K562 (cell line): ENCODE data around the gene ZSWIM3. TPM values are rescaled to one million over a fixed set of nuclear protein-coding genes. Genes with fewer than 3 reads are reported as not detected.

Experiments
- ATAC-seq: fragments of 200-7000 bp; cut with Tn5 transposase; 3 replicates; pipeline ENCODE4 v1.9.1; 2020; ENCODE audit warnings: moderate library complexity
- BruUV-seq: library from RNA; stranded (reverse); fragments of 400-500 nt; replicated peaks from 2 replicates; lab custom pipeline; 2021; lab: Mats Ljungman, UMichigan
- CTCF ChIA-PET: fragments of 300-600 bp; formaldehyde crosslinking; extraction: SDS; loops from one replicate; lab custom pipeline; 2021; ENCODE audit warnings: low intra/inter-chr PET ratio; lab: Yijun Ruan, JAX
- POLR2A ChIA-PET: fragments of 300-600, 350-650 bp; sonication (Branson Sonifier 250); formaldehyde crosslinking; extraction: SDS; loops from one replicate; lab custom pipeline; 2021; ENCODE audit warnings: antibody characterized with exemption, inconsistent platforms; lab: Yijun Ruan, JAX
- DNase-seq, 4 experiments: peaks; one replicate each; pipeline versions ENCODE4 v3.0.0 to v3.0.0-alpha.2; 2011 to 2018; ENCODE audit warnings: low spot score in 3 of 4, mixed read lengths in 3 of 4; ENCODE audit errors: extremely low read depth in 1 of 4
- FAIRE-seq: peaks from 2 replicates; lab custom pipeline; 2011; peaks lifted over from hg19 to GRCh38; lab: Jason Lieb, UNC
- H2AFZ ChIP-seq: 2 replicates; pipeline ENCODE4 v1.6.0; 2011; ENCODE audit warnings: low read depth, low read length, control low read depth, inconsistent platforms
- H3K27ac ChIP-seq: fragments of 200-600 bp; 3 replicates; pipeline ENCODE4 v1.8.0; 2011; ENCODE audit warnings: low read depth, mild to moderate bottlenecking, control low read depth, inconsistent platforms, low read length, moderate library complexity, mixed read lengths; ENCODE audit errors: extremely low read depth
- H3K27me3 ChIP-seq, 2 experiments: fragments of 300-600 bp in 1 of 2; 2 replicates in 1 of 2; 3 replicates in 1 of 2; pipeline versions ENCODE4 v1.6.0 to v1.8.0; 2011; ENCODE audit warnings: inconsistent platforms in 2 of 2, low read length in 2 of 2, mild to moderate bottlenecking in 1 of 2, mixed read lengths in 1 of 2, moderate library complexity in 1 of 2; ENCODE audit not compliant: control insufficient read depth in 2 of 2, insufficient read depth in 2 of 2
- H3K36me3 ChIP-seq: fragments of 300-600 bp; 3 replicates; pipeline ENCODE4 v1.8.0; 2011; ENCODE audit warnings: mild to moderate bottlenecking, low read length, inconsistent platforms; ENCODE audit not compliant: control insufficient read depth, insufficient read depth
- H3K4me1 ChIP-seq, 2 experiments: fragments of 200-600 bp in 1 of 2; replicated peaks in 1 of 2; 2 replicates in 1 of 2; 3 replicates in 1 of 2; pipeline versions ENCODE4 v1.5.1 to v1.8.0; 2011; ENCODE audit warnings: inconsistent platforms in 2 of 2, low read length in 2 of 2, mild to moderate bottlenecking in 1 of 2, mixed read lengths in 1 of 2, moderate library complexity in 1 of 2; ENCODE audit not compliant: control insufficient read depth in 2 of 2, insufficient read depth in 2 of 2
- H3K4me2 ChIP-seq: 2 replicates; pipeline ENCODE4 v1.6.1; 2011; ENCODE audit warnings: low read length, control low read depth, inconsistent platforms, mixed read lengths; ENCODE audit not compliant: insufficient read depth
- H3K4me3 ChIP-seq: fragments of 200-600 bp; sonication (generic), shearing (Covaris generic); 2 replicates; pipeline ENCODE4 v1.5.1; 2016; ENCODE audit warnings: control low read depth, inconsistent platforms
- H3K79me2 ChIP-seq: fragments of 200-600 bp; 3 replicates; pipeline ENCODE4 v1.8.0; 2011; ENCODE audit warnings: low read length, inconsistent platforms; ENCODE audit not compliant: control insufficient read depth, insufficient read depth
- H3K9ac ChIP-seq, 2 experiments: 2 replicates each; pipeline versions ENCODE4 v1.6.0 to v1.6.1; 2011; ENCODE audit warnings: low read depth in 2 of 2, low read length in 2 of 2, control low read depth in 1 of 2, inconsistent platforms in 1 of 2, mild to moderate bottlenecking in 1 of 2, mixed read lengths in 1 of 2; ENCODE audit not compliant: insufficient read depth in 1 of 2
- H3K9me1 ChIP-seq: one replicate; pipeline ENCODE4 v1.6.0; 2011; ENCODE audit warnings: inconsistent platforms, mild to moderate bottlenecking, low read length, moderate library complexity; ENCODE audit not compliant: control insufficient read depth, insufficient read depth
- H3K9me3 ChIP-seq: replicated peaks from 2 replicates; pipeline ENCODE4 v1.5.1; 2011; ENCODE audit warnings: low read depth, low read length, inconsistent platforms; ENCODE audit not compliant: control insufficient read depth, insufficient read depth
- H4K20me1 ChIP-seq: replicated peaks from 2 replicates; pipeline ENCODE4 v1.6.1; 2011; ENCODE audit warnings: low read length, inconsistent platforms, mixed read lengths; ENCODE audit not compliant: control insufficient read depth, insufficient read depth
- CSDE1 ChIP-seq, 2 experiments: fragments of 450-650 bp; IDR thresholded peaks; 2 replicates each; pipeline ENCODE4 v1.6.1; 2016; ENCODE audit warnings: mild to moderate bottlenecking in 1 of 2
- ESRRA ChIP-seq: fragments of 450-650 bp; IDR thresholded peaks from 2 replicates; pipeline ENCODE4 v1.6.1; 2014; ENCODE audit warnings: low read depth, mild to moderate bottlenecking, moderate library complexity, borderline replicate concordance
- HDAC2 ChIP-seq: fragments of 450-650 bp; IDR thresholded peaks from 2 replicates; pipeline ENCODE4 v1.6.1; 2016; ENCODE audit warnings: mild to moderate bottlenecking
- ZKSCAN8 ChIP-seq: fragments of 200-800 bp; sonication (Bioruptor generic); IDR thresholded peaks from 2 replicates; pipeline ENCODE4 v1.6.1; 2016; ENCODE audit warnings: missing genetic modification characterization, missing compliant biosample characterization
- WGBS: fragments of 100-300 bp; shearing (Covaris generic); methylation state at CpG from one replicate; pipeline ENCODE4 v1.1.6; 2016; ENCODE audit warnings: low coverage, mixed read lengths; ENCODE audit not compliant: insufficient coverage; ENCODE audit errors: missing lambda C conversion rate; 5-methylcytosine and 5-hydroxymethylcytosine counted together
- in situ Hi-C: fragments of 300-500 bp; cut with MboI; formaldehyde crosslinking; loops from 4 replicates; pipeline ENCODE4 v1.15.0; 2018; ENCODE audit warnings: inconsistent platforms, mixed read lengths
- intact Hi-C: fragments of 100-400 bp; cut with micrococcal nuclease; formaldehyde crosslinking; loops from 2 replicates; pipeline ENCODE4 v1.14.2; 2022
- polyA plus RNA-seq, 8 experiments: library from polyadenylated mRNA; depleted of rRNA in 4 of 8; stranded (reverse) in 5 of 8; unstranded in 3 of 8; fragments of >200 nt; fragmentation: Nextera tagmentation in 2 of 8; fragmentation: Illumina TruSeq in 1 of 8; extraction: Ambion mirVana in 2 of 8; extraction: Trizol in 1 of 8; gene quantifications; 2 replicates each; pipeline versions ENCODE4 v1.2.1 to v1.2.3, GENCODE V29; 2011 to 2014; ENCODE audit warnings: inconsistent platforms in 1 of 8, missing spikeins in 1 of 8
- total RNA-seq, 7 experiments: library from RNA; depleted of rRNA in 6 of 7; stranded (reverse); fragments of >200 nt in 6 of 7; fragmentation: Illumina TruSeq in 2 of 7; extraction: Trizol in 2 of 7; gene quantifications; 2 replicates each; pipeline versions ENCODE4 v1.2.1 to v1.2.3, GENCODE V29; 2011 to 2021; ENCODE audit warnings: low replicate concordance in 1 of 7
- TF ChIP-seq, protein P1 (sequence below): fragments of 250-450 bp; sonication (Bioruptor Pico); IDR thresholded peaks from 2 replicates; pipeline ENCODE4 v1.5.0; 2021
- TF ChIP-seq, protein P2 (sequence below): fragments of 200-800 bp; sonication (Bioruptor generic); IDR thresholded peaks from 2 replicates; pipeline ENCODE4 v1.6.1; 2017; ENCODE audit warnings: missing genetic modification characterization, missing compliant biosample characterization

The ZSWIM3 gene
- total and polyA plus RNA-seq, 9 of the 15 experiments (the other 6 are each of a cell fraction or from before 2014, with no cell fraction given), result 1.7 to 4.3 (median 2.9) TPM

DNA sequence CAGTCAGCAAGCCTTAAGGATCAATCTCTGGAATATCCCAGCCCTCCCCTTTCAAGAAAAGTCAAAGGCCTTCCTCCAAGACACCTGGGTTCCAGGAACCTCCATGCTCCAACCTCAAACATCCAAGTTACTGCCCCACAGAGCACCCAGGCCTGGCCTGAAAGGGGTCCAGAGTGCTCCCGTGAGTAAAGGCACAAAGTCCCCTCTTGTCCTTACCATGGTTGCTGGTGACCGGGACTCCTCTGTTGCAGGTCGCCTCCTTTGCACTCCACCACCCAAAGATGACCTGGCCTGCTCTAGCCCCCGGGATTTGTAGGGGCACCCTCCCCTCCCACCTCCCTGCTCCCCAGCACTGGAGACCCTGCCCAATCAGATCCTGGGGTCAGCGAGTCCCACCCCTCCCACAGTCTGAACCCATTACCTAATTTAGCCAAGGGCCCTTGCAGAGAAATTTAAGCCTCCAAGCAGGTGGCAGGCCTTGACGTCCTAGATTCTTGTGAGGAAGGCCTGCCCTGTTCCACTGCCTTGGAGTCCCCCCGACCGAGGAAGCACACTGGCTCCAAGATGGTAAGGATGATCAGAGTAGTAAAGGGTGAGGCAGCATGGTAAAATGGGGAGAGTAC, 30.3 kb upstream of the ZSWIM3 start, which contains the start of gene TNNC2 (continued):
- TF ChIP-seq, protein P1, sequence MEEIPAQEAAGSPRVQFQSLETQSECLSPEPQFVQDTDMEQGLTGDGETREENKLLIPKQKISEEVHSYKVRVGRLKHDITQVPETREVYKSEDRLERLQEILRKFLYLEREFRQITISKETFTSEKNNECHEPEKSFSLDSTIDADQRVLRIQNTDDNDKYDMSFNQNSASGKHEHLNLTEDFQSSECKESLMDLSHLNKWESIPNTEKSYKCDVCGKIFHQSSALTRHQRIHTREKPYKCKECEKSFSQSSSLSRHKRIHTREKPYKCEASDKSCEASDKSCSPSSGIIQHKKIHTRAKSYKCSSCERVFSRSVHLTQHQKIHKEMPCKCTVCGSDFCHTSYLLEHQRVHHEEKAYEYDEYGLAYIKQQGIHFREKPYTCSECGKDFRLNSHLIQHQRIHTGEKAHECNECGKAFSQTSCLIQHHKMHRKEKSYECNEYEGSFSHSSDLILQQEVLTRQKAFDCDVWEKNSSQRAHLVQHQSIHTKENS, result no peak
- TF ChIP-seq, all 486 proteins: peak for 0

DNA sequence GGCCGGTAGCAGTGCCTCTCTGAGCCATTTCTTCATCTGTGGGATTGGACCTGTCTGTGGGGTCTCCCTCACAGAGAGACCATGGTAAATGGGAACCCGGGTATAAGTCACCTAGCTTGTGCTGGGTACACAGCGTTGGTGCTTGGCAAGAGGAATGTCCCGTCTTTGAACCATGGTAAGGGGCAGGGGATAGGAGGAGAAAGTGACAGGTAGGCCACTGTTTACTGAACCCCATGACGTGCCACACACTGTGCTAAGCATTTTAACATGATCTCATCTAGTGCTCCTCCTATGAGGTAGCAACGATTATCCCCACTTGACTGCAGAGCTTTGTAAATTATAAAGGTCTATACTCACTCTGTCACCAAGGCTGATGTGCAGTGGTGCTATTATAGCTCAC, 29.7 kb upstream of the ZSWIM3 start:
- Histone ChIP-seq H3K9me3 (no peaks in the 10 kb centered on the region), H3K79me2 (no peaks in the 10 kb centered on the region), H3K36me3 (no peaks in the 10 kb centered on the region), H3K9me1 (no peaks in the 10 kb centered on the region), H3K4me2 (no peak overlapping the region)
- WGBS, result 43% methylated on average over 6 of the region's 6 CpGs
- ATAC-seq, result no peak
- TF ChIP-seq ESRRA (no peak), HDAC2 (no peak), CSDE1 (IDR thresholded peaks at IDR 0.05) (no peak), ZKSCAN8 (no peak)
- TF ChIP-seq, protein P2, sequence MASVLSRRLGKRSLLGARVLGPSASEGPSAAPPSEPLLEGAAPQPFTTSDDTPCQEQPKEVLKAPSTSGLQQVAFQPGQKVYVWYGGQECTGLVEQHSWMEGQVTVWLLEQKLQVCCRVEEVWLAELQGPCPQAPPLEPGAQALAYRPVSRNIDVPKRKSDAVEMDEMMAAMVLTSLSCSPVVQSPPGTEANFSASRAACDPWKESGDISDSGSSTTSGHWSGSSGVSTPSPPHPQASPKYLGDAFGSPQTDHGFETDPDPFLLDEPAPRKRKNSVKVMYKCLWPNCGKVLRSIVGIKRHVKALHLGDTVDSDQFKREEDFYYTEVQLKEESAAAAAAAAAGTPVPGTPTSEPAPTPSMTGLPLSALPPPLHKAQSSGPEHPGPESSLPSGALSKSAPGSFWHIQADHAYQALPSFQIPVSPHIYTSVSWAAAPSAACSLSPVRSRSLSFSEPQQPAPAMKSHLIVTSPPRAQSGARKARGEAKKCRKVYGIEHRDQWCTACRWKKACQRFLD (CRISPR knock-in tag), result no peak
- TF ChIP-seq, all 486 proteins: peak for 0
- no peak overlapping the region for H3K27ac ChIP-seq
- DNase-seq, result no peak
- H3K4me3 ChIP-seq, result no peak overlapping the region
- in situ Hi-C loops (no loop called here), intact Hi-C loops (no loop called here)
- H4K20me1 ChIP-seq, result no peaks in the 10 kb centered on the region
- H3K4me1 ChIP-seq, result peaks cover 19 to 29% of the 10 kb centered on the region in 2 experiments; a peak in 4 of 5 replicates
- no peak overlapping the region for H2AFZ ChIP-seq
- ChIA-PET POLR2A (interaction anchor here (0.6 to 1.2 kb wide), 3 partner anchors 51 to 66 kb away, joined by 3 to 5 read pairs (median 4); no protein-coding TSS in a partner anchor), CTCF (no interaction called here)
- peaks cover 0 to 4% of the 10 kb centered on the region in 2 experiments; a peak in 1 of 5 replicates for H3K27me3 ChIP-seq
- no TSS peak for BruUV-seq
- no peak for FAIRE-seq
- no peak overlapping the region for H3K9ac ChIP-seq
